HG02588 (cell line): Measurements from ENCODE around the gene LMAN2.

Experiments
- ATAC-seq: cut with Tn5 transposase; IDR thresholded peaks from one replicate; pipeline ENCODE4 v1.9.1; 2021; ENCODE audit warnings: mild to moderate bottlenecking, moderate library complexity; ENCODE audit not compliant: unreplicated experiment

The LMAN2 gene, protein sequence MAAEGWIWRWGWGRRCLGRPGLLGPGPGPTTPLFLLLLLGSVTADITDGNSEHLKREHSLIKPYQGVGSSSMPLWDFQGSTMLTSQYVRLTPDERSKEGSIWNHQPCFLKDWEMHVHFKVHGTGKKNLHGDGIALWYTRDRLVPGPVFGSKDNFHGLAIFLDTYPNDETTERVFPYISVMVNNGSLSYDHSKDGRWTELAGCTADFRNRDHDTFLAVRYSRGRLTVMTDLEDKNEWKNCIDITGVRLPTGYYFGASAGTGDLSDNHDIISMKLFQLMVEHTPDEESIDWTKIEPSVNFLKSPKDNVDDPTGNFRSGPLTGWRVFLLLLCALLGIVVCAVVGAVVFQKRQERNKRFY

DNA sequence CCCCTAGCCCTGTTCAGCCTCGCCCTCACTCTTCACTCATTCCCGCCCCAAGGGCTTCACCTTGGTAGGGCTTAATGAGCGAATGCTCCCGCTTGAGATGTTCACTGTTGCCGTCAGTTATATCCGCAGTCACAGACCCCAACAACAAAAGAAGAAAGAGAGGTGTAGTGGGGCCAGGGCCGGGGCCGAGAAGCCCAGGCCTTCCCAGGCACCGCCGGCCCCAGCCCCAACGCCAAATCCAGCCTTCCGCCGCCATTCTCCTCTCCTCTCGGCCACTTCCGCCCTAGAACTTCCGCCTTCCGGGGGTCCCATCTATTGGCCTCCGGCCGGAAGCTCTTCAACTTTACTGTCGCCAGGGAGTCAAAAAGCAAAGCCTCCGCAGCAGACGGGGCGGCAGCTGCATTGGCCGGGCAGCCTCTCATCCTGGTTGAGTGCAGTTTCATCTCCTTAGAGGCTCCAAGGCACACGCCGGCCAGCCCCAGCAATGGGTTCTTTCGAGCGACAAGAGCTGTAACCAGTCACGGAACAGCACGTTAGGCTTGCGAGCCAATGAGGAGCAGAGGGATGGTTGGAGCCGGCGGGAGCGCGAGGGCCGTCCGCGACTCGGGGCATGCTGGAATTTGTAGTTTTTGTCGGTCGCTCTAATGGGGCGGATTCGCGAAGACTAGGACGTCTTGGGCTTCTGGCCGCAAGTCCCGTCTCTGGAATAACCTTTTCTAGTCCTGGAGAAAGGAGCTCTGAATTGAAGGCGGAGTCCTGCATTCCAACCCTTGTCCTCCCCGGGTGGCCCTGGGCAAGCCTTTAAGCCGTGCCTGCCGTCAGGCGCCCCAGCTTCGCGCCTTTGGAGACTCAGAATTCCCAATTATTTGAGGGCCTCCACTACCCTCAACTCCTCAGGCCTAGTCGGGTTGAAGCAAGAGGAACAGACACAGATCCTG is at the start of gene LMAN2:
Gene LMAN2 (minus strand): TSS at position 277 of the 938 bp plus-strand sequence. CDS start 21 bp downstream, at position 256.
- peak; percentile 92 for ATAC-seq

DNA sequence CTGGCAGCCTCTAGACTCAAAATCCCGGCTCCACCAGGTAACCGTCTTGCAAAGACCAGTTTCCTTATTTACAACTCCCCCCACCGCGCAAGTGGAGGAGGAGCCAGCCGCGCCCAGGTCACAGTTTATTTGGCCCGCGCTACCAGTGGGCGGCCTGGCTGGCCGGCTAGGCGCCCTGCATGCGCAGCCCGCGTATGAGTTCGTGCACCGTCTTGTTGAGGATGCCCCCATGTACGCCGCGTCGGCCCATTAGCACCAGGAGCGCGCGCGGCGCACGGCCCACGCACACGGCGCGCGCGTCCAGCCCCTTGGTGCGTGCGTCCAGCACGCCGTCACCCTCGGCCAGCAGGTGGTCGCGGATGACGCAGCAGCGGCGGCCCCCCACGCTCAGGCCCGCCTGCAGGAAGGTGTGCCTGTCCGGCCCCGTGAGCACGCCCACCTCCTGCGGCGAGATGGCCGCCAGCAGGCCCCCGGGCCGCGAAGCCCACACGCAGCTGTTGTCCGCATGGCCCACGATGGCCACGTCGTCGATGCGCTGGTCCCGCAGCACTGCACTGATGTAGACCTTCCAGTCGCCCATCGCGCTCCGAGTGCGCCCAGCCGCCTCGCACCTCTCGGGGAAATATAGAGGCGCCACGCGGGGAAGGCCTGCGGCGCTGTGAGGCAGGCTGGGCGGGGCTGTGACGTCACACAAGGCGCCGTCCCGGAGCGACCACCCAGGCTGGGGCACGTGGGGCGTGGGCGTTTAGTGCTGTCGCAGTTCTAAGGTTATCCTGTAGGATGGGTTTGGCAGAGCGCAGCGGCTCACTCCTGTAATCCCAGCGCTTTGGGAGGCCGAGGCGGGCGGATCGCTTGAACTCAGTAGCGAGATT is 48.8 kb upstream of the LMAN2 start, which contains the start of gene PFN3:
Gene PFN3 (minus strand): TSS at position 665 of the 872 bp plus-strand sequence. CDS start 85 bp downstream, at position 580.
- ATAC-seq = no peak

DNA sequence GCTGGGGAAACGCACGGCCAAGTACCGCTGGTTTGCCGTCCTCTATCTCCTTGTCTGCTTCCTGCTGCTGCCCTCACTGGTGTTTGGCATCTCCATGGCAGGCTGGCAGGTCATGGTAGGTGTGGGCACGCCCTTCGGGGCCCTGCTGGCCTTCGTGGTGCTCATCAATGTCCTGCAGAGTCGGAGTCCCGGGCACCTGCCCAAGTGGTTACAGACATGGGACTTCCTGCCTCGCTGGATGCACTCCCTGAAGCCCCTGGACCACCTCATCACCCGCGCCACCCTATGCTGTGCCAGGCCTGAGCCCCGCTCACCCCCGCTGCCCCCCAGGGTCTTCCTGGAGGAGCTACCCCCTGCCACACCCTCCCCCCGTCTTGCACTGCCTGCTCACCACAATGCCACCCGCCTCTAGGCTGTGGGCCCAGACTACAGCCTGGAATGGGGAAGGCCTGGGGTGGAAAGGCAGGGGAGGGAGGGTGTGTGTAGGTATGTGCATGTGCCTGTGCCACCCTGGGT is 46.5 kb upstream of the LMAN2 start:
- no peak for ATAC-seq

DNA sequence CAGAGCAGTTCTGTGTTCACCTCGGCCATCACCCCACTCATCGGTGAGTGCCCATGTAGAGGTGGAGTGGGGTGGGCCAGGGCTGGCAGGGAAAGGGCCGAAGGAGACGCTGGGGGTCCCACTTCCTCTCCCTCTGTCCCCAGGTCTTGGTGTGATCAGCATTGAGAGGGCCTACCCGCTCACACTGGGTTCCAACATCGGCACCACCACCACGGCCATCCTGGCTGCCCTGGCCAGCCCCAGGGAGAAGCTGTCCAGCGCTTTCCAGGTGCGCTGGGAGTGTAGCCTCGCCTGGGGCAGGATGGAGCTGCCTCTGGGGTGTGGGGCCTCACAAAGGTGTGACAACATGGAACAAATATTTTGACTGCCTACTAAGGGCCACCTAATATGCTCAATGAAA is 45.3 kb upstream of the LMAN2 start:
- ATAC-seq = no peak

DNA sequence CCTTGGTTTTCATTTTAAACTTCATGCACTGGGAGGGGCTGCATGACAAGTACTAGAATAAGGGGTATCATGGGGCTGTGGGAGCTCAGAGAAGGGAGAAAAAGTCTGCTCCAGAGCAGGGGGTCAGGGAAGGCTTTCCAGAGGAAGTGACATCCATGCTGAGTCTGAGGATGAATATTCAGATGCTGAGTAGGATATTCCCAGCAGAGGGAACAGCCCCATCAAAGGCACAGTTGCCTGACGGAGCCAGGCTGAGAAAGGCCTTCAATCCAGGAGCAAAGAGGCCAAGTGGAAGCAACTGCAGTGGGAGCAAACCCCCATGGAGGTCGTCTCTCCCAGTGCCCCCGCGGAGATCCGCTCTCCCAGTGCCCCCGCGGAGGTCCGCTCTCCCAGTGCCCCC is 44.6 kb upstream of the LMAN2 start:
- ATAC-seq = no peak

DNA sequence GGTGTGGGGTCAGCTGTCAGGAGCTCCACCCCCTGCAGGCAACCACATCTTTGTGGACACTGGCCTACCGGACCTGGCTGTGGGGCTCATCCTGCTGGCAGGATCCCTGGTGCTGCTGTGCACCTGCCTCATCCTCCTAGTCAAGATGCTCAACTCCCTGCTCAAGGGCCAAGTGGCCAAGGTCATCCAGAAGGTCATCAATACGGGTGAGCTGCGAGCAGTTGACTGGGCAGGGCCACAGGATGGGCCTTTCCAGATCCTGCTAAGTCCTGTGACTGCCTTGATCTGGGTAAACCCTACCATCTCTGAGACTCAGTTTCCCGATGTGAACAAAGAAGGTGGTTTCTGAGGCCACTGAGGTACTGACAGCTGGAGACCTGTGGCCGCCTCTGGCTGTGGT is 42.5 kb upstream of the LMAN2 start:
- ATAC-seq = no peak

DNA sequence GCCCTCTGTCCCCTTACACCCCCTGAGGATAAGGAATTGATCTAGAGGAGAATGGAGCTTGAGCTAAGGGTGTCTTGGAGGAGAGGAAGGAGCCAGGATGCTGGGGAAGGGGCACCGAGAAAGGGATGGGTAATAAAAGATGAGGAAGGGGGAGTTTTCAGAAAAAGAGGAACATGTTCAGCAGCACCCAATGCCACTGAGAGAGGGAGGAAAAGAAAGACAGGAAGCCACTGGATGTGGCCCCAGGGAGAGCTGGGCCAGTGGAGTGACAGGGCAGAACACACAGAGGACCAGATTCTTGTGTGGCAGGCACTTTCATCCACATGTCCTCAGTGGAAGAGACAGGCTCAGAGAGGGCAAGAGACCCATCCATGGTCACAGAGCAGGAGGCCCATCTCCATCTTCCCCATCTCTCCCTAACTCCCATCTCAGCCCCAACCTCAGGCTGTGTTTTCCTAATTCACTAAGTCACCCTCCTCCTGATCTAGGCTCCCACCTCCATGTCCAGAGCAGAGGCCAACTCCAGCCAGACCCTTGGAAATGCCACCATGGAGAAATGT is 41.8 kb upstream of the LMAN2 start:
- no peak for ATAC-seq

DNA sequence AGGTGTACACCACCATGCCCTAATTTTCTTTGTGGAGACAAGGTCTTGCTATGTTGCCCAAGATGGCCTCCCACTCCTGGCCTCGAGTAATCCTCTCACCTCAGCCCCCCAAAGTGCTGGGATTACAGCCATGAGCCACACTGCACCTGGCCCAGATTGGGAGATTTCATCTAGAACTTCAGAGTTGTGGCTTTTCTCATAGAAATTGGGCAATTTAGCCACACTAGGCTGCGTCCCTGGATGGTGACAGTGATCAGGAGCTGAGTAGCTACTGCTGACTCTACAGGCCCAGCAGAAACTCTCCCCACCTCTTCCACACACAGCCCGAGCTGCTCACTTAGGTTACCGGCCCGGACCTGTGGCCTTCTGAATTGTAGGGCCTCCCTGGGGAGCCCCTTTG is 41.3 kb upstream of the LMAN2 start:
- ATAC-seq = no peak

DNA sequence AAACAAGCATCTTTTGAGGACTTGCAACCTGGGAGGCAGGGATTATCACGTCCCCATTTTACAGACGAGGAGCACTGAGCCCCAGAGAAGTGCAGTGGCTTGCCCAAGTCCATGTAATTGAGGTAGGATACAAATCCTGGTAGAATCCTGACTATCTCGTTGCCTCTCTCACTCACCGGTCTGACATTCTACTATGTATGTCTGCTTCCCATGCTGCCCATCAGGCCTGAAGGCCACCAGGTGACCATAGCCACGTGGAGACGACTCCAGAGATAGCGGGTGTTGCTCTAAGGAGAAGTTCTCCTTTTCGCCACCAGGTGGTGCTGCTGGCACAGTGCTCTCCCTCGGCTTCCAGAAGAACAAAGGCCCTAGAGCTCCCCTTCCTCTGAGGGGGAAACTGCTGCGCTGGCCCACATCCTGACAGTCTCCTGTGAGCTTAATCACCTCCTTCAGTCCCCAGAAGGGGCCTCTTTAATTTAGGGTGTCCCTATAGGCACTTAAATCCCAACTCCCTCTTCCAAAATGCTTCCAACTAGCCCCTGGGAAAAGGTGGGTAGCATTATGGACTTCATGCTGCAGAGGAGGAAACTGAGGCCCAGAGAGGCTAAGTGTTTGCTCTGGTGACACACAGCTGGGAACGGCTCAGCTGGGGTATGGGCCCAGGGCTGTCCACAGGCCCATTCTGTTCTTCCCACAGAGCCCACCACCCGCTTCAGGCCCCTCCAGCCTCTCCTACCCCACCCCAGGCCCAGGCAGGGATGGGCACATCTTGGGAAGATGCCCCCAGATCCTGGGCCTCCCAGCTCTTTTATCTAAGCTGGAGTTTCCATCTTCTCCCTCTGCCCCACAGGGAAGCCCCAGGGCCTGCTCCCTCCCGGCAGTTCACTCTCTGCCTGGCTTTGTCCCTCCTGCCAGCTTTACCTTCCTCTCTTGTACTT is 39.2 kb upstream of the LMAN2 start:
- ATAC-seq = peak; percentile 59

DNA sequence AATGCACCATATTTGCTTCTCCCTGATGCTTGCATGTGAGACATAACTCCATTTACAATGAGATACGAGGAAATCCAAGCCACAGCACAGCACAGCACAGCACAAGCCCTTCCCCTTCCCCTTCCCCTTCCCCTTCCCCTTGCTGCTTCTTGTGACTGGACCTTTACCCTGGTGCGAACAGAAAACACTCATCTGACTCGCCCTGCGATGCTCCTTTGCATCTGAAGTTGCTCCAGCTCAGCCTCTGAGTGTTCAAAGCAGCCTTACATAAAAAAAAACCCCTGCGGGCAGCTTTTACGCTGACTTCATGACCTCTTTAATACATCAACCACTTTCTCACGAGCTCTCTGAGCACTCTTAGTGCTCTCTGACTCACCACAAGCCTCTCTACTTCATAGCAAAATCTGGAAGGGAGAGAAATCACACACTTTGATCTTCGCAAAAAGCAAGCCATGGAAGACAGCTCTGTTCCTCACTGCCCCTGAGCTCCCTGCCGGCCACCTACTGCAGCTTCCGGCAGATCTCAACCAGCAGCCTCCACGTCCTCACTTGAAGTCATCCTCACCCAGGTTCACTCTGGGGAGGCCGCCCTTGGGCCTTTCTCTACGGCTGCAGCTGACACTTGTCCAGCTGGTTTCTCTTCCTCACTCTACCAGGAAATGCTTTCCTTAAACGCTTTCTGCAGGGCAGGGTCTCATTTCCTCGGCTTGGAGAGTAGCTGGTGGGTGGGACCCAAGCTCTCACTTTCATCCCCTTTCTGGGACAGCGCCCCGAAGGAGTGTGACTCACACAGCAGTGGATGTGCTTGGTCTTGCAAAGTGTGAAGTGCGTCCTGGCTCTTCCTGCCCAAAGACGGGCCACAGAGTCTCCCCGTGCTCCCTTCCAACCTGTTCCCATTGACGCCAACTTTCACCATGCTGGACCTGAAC is 38.0 kb upstream of the LMAN2 start:
- peak; percentile 43 for ATAC-seq

DNA sequence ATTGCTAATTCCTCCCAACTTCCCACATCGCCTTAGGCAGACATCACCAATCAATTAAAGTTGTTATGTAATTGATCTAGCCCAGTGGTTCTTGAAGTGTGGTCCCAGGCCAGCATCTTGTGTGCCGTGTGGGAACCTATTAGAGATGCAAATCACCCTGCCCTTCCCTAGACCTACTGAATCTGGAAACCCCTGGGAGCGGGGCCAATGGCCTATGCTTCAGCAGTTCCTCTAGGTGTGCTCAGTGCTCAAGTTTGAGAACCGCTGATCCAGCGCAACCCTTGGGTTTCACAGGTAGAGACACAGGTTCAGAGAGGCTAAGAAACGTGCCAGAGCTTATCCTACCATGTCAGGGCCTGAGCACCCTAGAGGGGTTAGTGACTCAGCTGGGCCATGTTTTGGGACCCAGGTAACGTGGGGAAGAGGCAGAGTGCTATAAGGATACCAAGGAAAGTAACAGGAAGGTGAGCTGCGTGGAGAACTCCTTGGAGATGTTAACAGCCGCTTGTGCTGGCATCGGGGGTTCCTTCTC is 37.1 kb upstream of the LMAN2 start:
- no peak for ATAC-seq

DNA sequence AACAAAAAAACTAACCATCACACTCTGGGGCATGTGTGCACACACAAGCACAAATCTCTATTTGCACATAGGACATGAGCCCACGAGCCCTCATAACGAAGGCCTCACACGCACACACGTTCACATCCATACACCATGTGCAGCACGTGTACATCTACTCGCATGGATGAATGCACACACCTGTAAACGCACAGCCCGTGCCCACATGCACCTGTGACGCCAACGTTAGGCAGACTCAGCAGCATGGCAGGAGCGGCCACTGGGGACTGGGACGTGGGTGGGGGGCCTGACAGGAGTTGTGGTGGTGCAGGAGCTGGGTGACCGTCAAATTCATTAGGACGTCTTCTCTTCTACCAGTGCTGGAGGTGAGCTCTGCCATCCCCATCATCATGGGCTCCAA is 35.9 kb upstream of the LMAN2 start:
- no peak for ATAC-seq

DNA sequence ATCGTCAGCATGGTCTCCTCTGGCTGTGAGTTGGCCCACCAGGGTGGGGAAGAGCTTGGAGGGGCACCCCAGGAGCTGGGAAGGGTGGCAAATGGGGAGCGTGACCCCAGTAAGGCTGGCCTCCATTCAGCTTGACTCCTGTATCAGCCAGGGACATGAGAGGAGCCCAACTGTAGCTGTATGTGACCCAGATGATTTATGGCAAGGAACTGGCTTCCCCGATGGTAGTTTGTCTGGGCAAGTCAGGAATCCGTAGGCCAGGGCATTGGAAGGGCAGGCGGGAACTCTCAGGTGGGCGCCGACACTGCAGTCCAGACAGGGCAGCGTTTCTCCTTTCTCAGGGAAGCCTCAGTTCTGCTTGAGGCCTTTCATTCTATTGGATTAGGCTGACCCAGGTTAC is 35.1 kb upstream of the LMAN2 start:
- no peak for ATAC-seq

DNA sequence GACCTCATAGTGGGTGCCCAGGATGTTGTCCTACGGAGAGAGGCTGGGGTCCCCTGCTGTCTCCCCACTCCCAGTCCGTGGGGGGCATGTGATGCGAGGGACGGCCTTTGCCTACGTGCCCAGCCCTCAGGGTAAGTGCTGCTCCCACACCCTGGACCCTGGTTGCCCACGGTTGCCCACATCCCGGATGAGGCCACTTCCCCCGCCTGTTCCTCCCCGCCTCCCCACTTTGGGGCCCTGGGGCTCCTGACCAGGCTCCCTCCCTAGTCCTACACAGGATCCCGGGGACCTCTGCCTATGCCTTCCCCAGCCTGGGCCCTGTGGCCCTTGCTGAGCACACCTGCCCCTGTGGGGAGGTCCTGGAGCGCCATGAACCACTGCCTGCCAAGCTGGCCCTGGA is 34.3 kb upstream of the LMAN2 start:
- ATAC-seq = no peak

DNA sequence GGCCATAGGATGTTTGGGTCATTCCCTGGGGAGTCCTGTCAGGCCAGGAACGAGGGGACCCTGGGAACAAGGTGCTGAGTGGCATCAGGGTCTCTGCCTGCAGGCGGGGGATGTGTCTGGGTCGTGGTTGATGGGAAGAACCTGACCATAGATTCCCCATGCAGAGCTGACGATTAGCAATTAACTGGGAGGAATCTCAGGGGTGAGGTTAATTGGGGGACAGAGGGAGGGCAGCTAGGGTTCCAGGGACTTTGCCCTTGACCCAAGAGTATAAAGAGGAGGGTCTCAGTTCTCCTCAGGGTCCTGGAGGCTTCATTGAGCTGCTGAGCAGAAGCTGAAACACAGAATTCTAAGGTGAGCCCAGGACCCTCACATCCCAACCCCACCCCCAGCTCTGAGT is 32.7 kb upstream of the LMAN2 start, which contains the start of gene SLC34A1:
Gene SLC34A1 (plus strand): TSS at position 301 of the 400 bp plus-strand sequence. CDS start 1,308 bp downstream, outside the sequence.
- ATAC-seq = no peak

DNA sequence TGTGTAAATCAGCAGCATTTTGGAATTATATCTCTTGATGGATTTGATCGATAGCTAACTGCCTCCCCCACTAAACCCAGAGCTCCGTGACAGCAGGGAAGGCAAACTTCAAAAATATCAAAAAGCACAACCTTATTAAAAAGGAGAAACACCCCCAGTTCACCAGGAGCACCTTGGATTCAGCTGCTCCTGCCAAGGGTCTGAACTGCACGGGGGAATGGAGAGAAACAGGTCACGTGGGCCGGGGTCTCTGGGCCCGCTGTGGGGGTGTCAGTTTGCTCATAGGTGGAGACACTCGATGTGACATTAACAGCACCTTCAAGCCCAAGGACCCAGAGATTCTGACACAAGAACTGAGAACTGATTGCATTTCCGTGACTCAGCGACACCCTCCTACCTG is 31.7 kb upstream of the LMAN2 start:
- ATAC-seq = no peak

DNA sequence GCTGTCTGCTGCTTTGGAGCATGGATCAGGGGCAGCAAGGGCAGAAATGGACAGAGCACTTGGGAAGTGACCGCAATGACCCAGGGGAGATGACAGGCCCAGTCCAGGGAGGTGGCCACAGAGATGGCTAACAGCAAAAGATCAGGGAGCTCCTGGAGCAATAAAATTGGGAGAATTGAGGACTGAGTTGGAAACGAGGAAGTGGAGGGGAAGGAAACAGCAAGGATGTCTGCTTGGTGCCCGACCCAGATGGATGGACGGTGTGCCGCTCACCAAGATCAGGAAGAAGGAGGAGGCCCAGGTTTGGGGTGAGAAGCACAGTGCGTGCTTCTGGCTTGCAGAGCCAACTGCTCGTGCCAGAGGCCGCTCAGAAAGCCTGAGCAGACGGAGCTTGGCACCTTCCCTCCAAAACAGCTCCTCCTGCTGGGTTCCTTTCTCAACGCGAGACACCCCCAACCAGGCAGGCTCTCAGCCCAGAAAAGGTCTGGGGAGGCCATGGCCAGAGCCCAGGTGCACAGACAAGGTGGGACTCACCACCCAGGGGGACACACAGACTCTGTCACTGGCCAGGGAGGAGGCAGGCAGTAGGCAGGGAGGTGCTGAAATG is 31.1 kb upstream of the LMAN2 start:
- no peak for ATAC-seq

DNA sequence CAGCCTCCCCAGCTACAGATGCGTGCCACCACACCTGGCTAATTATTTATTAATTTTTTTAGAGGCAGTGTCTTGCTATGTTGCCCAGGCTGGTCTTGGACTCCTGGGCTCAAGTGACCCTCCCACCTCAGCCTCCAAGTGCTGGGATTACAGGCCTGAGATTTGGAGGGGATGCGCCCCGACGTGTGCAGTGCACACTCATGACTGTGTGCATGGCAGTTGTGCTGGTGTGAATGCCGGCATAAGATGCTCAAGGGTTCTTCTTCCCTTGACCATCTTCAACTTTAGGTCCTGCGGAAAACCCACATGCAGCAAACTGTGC is 29.3 kb upstream of the LMAN2 start:
- no peak for ATAC-seq
